ENCODE measurements around the gene WNT9B. TPM values are rescaled to one million over a fixed set of nuclear protein-coding genes. Genes with fewer than 3 reads are reported as not detected.

WNT9B gene
- total RNA-seq, 3 donors from 2014 or later (not counting 1 experiment from before 2014, with no cell fraction given) = not detected

GRCh38 chr17:46823657-46824056, 27.7 kb upstream of the WNT9B start:
- H3K27me3 Mint-ChIP-seq (ENCODE audit: low read depth in 2 of 2) = peaks cover 38 to 39% of the 10 kb centered on the region in 2 donors

GRCh38 chr17:46826116-46826515, 25.3 kb upstream of the WNT9B start:
- no peaks in the 10 kb centered on the region for H3K36me3 ChIP-seq (ENCODE audit: control insufficient read depth, insufficient read depth, low read length)
- no peak for TF ChIP-seq CTCF (IDR thresholded peaks at IDR 0.05)
- Mint-ChIP-seq H3K27me3 (ENCODE audit: low read depth in 2 of 2) (peaks cover 29 to 41% of the 10 kb centered on the region in 2 donors), H3K4me3 (no peak overlapping the region), H3K27ac (no peak overlapping the region), H3K4me1 (no peaks in the 10 kb centered on the region), H3K9me3 (no peaks in the 10 kb centered on the region), H3K36me3 (no peaks in the 10 kb centered on the region)
- no peaks in the 10 kb centered on the region for H3K9me3 ChIP-seq (ENCODE audit: control insufficient read depth, insufficient read depth, low read length)
- 56% methylated on average over 1 of the region's 1 CpG for WGBS (ENCODE audit: insufficient coverage)
- ATAC-seq = no peak
- peaks cover 3% of the 10 kb centered on the region for H3K4me1 ChIP-seq (ENCODE audit: control insufficient read depth, insufficient read depth, low read length)
- no peak for DNase-seq
- intact Hi-C loops (cut with micrococcal nuclease) = no loop called here
- no peak overlapping the region for H3K4me3 ChIP-seq (ENCODE audit: low read length)
- no peak overlapping the region for H3K27ac ChIP-seq (ENCODE audit: low read length)
- peaks cover 15% of the 10 kb centered on the region for H3K27me3 ChIP-seq (ENCODE audit: control insufficient read depth, insufficient read depth, low read length)

More at GRCh38 chr17:46823657-46824056, 27.7 kb upstream of the WNT9B start:
- 81% methylated on average over 8 of the region's 8 CpGs for WGBS (ENCODE audit: insufficient coverage)
- Histone ChIP-seq H3K27me3 (ENCODE audit: control insufficient read depth, insufficient read depth, low read length) (peaks cover 38% of the 10 kb centered on the region), H3K9me3 (ENCODE audit: control insufficient read depth, insufficient read depth, low read length) (no peaks in the 10 kb centered on the region), H3K36me3 (ENCODE audit: control insufficient read depth, insufficient read depth, low read length) (no peaks in the 10 kb centered on the region), H3K4me1 (ENCODE audit: control insufficient read depth, insufficient read depth, low read length) (peaks cover 18% of the 10 kb centered on the region), H3K27ac (ENCODE audit: low read length) (no peak overlapping the region), H3K4me3 (ENCODE audit: low read length) (no peak overlapping the region)
- no peaks in the 10 kb centered on the region for H3K9me3 Mint-ChIP-seq
- ATAC-seq (no peak), DNase-seq (no peak)
- intact Hi-C loops (cut with micrococcal nuclease) = no loop called here
- H3K4me3 Mint-ChIP-seq = no peak overlapping the region
- peaks cover 0 to 12% of the 10 kb centered on the region in 2 donors for H3K4me1 Mint-ChIP-seq
- no peak for TF ChIP-seq CTCF (IDR thresholded peaks at IDR 0.05)
- no peak overlapping the region for H3K27ac Mint-ChIP-seq
- H3K36me3 Mint-ChIP-seq = no peaks in the 10 kb centered on the region

DNA sequence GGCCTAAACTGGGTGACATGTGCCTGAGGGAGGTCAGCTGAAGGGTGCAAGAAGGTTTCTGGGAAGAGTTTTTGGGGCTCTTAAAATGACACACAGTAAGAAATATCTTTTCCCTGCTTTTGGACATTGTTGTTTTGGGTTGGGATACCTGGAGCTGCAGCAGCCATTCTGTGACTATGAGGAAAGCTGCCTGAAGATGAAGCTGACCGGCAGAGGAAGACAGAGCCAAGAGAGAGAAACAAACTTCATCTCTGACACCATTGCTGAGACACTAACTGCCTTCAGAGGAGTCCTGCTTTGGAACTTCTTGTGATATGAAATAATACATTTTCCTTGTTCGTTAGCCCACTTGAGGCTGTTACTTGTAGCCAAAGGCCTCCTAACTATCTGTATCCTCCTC, 24.1 kb upstream of the WNT9B start:
- Histone ChIP-seq H3K4me1 (ENCODE audit: control insufficient read depth, insufficient read depth, low read length) (no peaks in the 10 kb centered on the region), H3K9me3 (ENCODE audit: control insufficient read depth, insufficient read depth, low read length) (no peaks in the 10 kb centered on the region), H3K27ac (ENCODE audit: low read length) (no peak overlapping the region), H3K27me3 (ENCODE audit: control insufficient read depth, insufficient read depth, low read length) (peaks cover 5% of the 10 kb centered on the region), H3K36me3 (ENCODE audit: control insufficient read depth, insufficient read depth, low read length) (no peaks in the 10 kb centered on the region), H3K4me3 (ENCODE audit: low read length) (no peak overlapping the region)
- 100% methylated on average over 1 of the region's 2 CpGs for WGBS (ENCODE audit: insufficient coverage)
- no peak for DNase-seq
- TF ChIP-seq CTCF (IDR thresholded peaks at IDR 0.05) = no peak
- no peak for ATAC-seq
- peaks cover 17 to 31% of the 10 kb centered on the region in 2 donors for H3K27me3 Mint-ChIP-seq (ENCODE audit: low read depth in 2 of 2)
- intact Hi-C loops (cut with micrococcal nuclease) = no loop called here
- no peaks in the 10 kb centered on the region for H3K36me3 Mint-ChIP-seq
- H3K4me1 Mint-ChIP-seq = no peaks in the 10 kb centered on the region
- H3K9me3 Mint-ChIP-seq = no peaks in the 10 kb centered on the region
- no peak overlapping the region for H3K4me3 Mint-ChIP-seq
- H3K27ac Mint-ChIP-seq = no peak overlapping the region

Measured in natural killer cell (primary cell).